ENCODE data around the gene NTRK2.

The NTRK2 gene

DNA sequence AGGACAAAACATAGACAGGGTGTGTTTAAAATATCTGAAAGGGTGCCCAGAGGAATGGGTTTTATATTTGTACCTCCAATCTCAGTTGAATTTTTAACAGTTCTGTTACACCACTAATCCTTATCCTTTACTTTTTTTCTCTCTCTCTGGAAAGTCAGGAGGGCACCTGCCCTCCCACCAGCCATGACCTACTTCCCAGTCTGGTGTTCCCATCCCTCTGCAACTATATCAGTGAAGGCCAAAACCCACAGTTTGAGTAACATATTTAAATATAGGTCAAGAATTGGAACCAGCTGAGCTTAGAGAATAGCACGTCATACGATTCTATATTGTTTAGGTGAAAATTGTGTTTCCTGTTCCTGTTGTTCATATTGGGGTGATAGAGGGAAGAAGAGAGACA lies 229.8 kb downstream of the NTRK2 start:
- no peak overlapping the region for H3K27ac ChIP-seq (ENCODE audit: low read depth, low read length, poor library complexity, severe bottlenecking)
- TF ChIP-seq, protein P1, sequence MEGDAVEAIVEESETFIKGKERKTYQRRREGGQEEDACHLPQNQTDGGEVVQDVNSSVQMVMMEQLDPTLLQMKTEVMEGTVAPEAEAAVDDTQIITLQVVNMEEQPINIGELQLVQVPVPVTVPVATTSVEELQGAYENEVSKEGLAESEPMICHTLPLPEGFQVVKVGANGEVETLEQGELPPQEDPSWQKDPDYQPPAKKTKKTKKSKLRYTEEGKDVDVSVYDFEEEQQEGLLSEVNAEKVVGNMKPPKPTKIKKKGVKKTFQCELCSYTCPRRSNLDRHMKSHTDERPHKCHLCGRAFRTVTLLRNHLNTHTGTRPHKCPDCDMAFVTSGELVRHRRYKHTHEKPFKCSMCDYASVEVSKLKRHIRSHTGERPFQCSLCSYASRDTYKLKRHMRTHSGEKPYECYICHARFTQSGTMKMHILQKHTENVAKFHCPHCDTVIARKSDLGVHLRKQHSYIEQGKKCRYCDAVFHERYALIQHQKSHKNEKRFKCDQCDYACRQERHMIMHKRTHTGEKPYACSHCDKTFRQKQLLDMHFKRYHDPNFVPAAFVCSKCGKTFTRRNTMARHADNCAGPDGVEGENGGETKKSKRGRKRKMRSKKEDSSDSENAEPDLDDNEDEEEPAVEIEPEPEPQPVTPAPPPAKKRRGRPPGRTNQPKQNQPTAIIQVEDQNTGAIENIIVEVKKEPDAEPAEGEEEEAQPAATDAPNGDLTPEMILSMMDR (IDR thresholded peaks at IDR 0.05; ENCODE audit: low read length) = no peak
- no peak for TF ChIP-seq EZH2 (IDR thresholded peaks at IDR 0.05; ENCODE audit: borderline replicate concordance, low read length)
- H3F3A ChIP-seq (ENCODE audit: insufficient read depth, low read length) = no peaks in the 10 kb centered on the region
- no peaks in the 10 kb centered on the region for H3K9me2 ChIP-seq (ENCODE audit: low read depth, low read length)
- no peaks in the 10 kb centered on the region for H3K36me3 ChIP-seq (ENCODE audit: insufficient read depth, low read length)
- no peaks in the 10 kb centered on the region for H3K9me3 ChIP-seq (ENCODE audit: low read length)
- no peak overlapping the region for H3K4me3 ChIP-seq (ENCODE audit: low read depth, low read length, poor library complexity, severe bottlenecking)
- no peaks in the 10 kb centered on the region for H3K79me2 ChIP-seq (ENCODE audit: insufficient read depth, low read length)
- H3K4me2 ChIP-seq (ENCODE audit: low read length) = no peak overlapping the region
- H3K9ac ChIP-seq (ENCODE audit: low read length) = no peak overlapping the region
- no peak overlapping the region for H2AFZ ChIP-seq (ENCODE audit: low read length)
- H3K27me3 ChIP-seq (ENCODE audit: insufficient read depth, low read length) = no peaks in the 10 kb centered on the region
- H4K20me1 ChIP-seq (ENCODE audit: insufficient read depth, low read length) = no peaks in the 10 kb centered on the region
- H3K4me1 ChIP-seq (ENCODE audit: insufficient read depth, low read length, severe bottlenecking) = no peaks in the 10 kb centered on the region

DNA sequence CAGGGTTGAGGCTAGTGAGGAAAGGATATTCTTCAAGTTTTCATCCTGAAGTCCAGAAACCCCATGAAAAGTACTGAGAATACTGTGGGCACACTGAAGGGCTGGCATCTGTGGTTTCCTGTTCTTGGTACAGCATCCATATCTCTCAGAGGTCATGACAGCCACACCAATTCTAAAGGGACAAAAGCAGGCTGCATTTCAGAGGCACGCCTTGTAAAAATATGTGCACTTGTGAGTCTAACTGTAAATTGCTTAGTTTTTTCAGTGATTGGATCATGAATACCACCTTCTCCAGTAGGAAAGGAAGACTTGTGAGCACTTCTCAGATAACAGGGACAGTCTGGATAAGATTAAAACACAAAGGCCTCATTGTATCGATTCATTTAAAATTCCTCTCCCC lies 230.9 kb downstream of the NTRK2 start:
- no peak for TF ChIP-seq EZH2 (IDR thresholded peaks at IDR 0.05; ENCODE audit: borderline replicate concordance, low read length)
- TF ChIP-seq, protein P1 (IDR thresholded peaks at IDR 0.05; ENCODE audit: low read length) = no peak
- no peaks in the 10 kb centered on the region for H3K79me2 ChIP-seq (ENCODE audit: insufficient read depth, low read length)
- H3K27ac ChIP-seq (ENCODE audit: low read depth, low read length, poor library complexity, severe bottlenecking) = no peak overlapping the region
- no peak overlapping the region for H3K4me3 ChIP-seq (ENCODE audit: low read depth, low read length, poor library complexity, severe bottlenecking)
- no peaks in the 10 kb centered on the region for H3K36me3 ChIP-seq (ENCODE audit: insufficient read depth, low read length)
- H3K9ac ChIP-seq (ENCODE audit: low read length) = no peak overlapping the region
- no peaks in the 10 kb centered on the region for H3F3A ChIP-seq (ENCODE audit: insufficient read depth, low read length)
- no peak overlapping the region for H3K4me2 ChIP-seq (ENCODE audit: low read length)
- no peaks in the 10 kb centered on the region for H3K9me2 ChIP-seq (ENCODE audit: low read depth, low read length)
- no peaks in the 10 kb centered on the region for H3K27me3 ChIP-seq (ENCODE audit: insufficient read depth, low read length)
- H4K20me1 ChIP-seq (ENCODE audit: insufficient read depth, low read length) = no peaks in the 10 kb centered on the region
- H3K4me1 ChIP-seq (ENCODE audit: insufficient read depth, low read length, severe bottlenecking) = no peaks in the 10 kb centered on the region
- H3K9me3 ChIP-seq (ENCODE audit: low read length) = no peaks in the 10 kb centered on the region
- no peak overlapping the region for H2AFZ ChIP-seq (ENCODE audit: low read length)

DNA sequence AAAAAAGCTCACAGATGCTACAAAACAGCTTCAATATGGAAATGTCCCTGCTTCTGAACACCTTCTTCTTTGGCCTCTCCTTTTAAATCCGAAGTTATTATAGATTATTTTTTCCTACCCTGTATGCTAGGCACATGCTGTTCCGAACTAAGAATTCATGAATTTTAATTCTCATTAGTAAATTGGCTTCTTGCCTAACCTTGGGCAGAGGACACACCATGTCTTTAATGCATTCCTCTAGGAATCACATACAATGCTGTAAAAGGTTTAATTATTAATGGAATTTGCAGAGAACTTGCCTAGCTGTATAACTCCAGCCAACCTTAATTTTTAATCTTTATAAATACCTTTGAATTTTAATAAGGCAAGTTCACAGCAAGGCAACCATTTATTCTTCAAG lies 234.4 kb downstream of the NTRK2 start:
- no peaks in the 10 kb centered on the region for H3K79me2 ChIP-seq (ENCODE audit: insufficient read depth, low read length)
- no peaks in the 10 kb centered on the region for H4K20me1 ChIP-seq (ENCODE audit: insufficient read depth, low read length)
- no peaks in the 10 kb centered on the region for H3K27me3 ChIP-seq (ENCODE audit: insufficient read depth, low read length)
- no peak overlapping the region for H2AFZ ChIP-seq (ENCODE audit: low read length)
- H3K9me3 ChIP-seq (ENCODE audit: low read length) = no peaks in the 10 kb centered on the region
- no peaks in the 10 kb centered on the region for H3F3A ChIP-seq (ENCODE audit: insufficient read depth, low read length)
- H3K4me3 ChIP-seq (ENCODE audit: low read depth, low read length, poor library complexity, severe bottlenecking) = no peak overlapping the region
- H3K36me3 ChIP-seq (ENCODE audit: insufficient read depth, low read length) = no peaks in the 10 kb centered on the region
- H3K4me2 ChIP-seq (ENCODE audit: low read length) = no peak overlapping the region
- no peaks in the 10 kb centered on the region for H3K9me2 ChIP-seq (ENCODE audit: low read depth, low read length)
- TF ChIP-seq EZH2 (IDR thresholded peaks at IDR 0.05; ENCODE audit: borderline replicate concordance, low read length) = no peak
- TF ChIP-seq, protein P1 (IDR thresholded peaks at IDR 0.05; ENCODE audit: low read length) = no peak
- H3K27ac ChIP-seq (ENCODE audit: low read depth, low read length, poor library complexity, severe bottlenecking) = no peak overlapping the region
- no peaks in the 10 kb centered on the region for H3K4me1 ChIP-seq (ENCODE audit: insufficient read depth, low read length, severe bottlenecking)
- H3K9ac ChIP-seq (ENCODE audit: low read length) = no peak overlapping the region
